Stomach smooth muscle (tissue), 2 donors: ENCODE measurements around the gene NHERF2.

ENCODE experiments used
- H3K27ac ChIP-seq: one replicate; pipeline ENCODE4 v1.7.0; 2013; ENCODE audit warnings: mild to moderate bottlenecking, low read length, inconsistent platforms
- H3K27me3 ChIP-seq, 2 donors: one replicate each; pipeline ENCODE4 v1.7.0; 2013; ENCODE audit warnings: low read length in 2 of 2; ENCODE audit not compliant: insufficient read depth in 2 of 2, control insufficient read depth in 1 of 2
- H3K36me3 ChIP-seq, 2 donors: one replicate each; pipeline ENCODE4 v1.7.0; 2013; ENCODE audit warnings: low read length in 2 of 2; ENCODE audit not compliant: control insufficient read depth in 2 of 2, insufficient read depth in 2 of 2
- H3K4me1 ChIP-seq: one replicate; pipeline ENCODE4 v1.7.0; 2013; ENCODE audit warnings: low read length; ENCODE audit not compliant: control insufficient read depth, insufficient read depth
- H3K4me3 ChIP-seq, 2 donors: one replicate each; pipeline ENCODE4 v1.7.0; 2013; ENCODE audit warnings: low read length in 2 of 2
- H3K9ac ChIP-seq, 2 donors: one replicate each; pipeline ENCODE4 v1.7.0; 2013; ENCODE audit warnings: low read length in 2 of 2, mild to moderate bottlenecking in 1 of 2
- H3K9me3 ChIP-seq, 2 donors: one replicate each; pipeline ENCODE4 v1.7.0; 2013; ENCODE audit warnings: low read length in 2 of 2; ENCODE audit not compliant: control insufficient read depth in 2 of 2
- donor health status: healthy.
- donor health status: Pancreatic carcinoma.

NHERF2 gene

GRCh38 chr16:2070576-2071453 lies 44.1 kb downstream of the NHERF2 start:
- Histone ChIP-seq H3K4me3 (no peak overlapping the region), H3K36me3 (peaks cover 25 to 45% of the 10 kb centered on the region in 2 donors)

GRCh38 chr16:2071454-2072202 lies 44.9 kb downstream of the NHERF2 start:
- Histone ChIP-seq H3K4me3 (no peak overlapping the region), H3K36me3 (peaks cover 21 to 45% of the 10 kb centered on the region in 2 donors), H3K4me1 (peaks cover 10% of the 10 kb centered on the region), H3K27me3 (no peaks in the 10 kb centered on the region), H3K9me3 (no peaks in the 10 kb centered on the region), H3K9ac (no peak overlapping the region), H3K27ac (no peak overlapping the region)

More at GRCh38 chr16:2070576-2071453, 44.1 kb downstream of the NHERF2 start:
- H3K9ac ChIP-seq: no peak overlapping the region
- H3K4me1 ChIP-seq: peaks cover 10% of the 10 kb centered on the region
- H3K9me3 ChIP-seq: no peaks in the 10 kb centered on the region
- H3K27ac ChIP-seq: no peak overlapping the region
- H3K27me3 ChIP-seq: no peaks in the 10 kb centered on the region

DNA sequence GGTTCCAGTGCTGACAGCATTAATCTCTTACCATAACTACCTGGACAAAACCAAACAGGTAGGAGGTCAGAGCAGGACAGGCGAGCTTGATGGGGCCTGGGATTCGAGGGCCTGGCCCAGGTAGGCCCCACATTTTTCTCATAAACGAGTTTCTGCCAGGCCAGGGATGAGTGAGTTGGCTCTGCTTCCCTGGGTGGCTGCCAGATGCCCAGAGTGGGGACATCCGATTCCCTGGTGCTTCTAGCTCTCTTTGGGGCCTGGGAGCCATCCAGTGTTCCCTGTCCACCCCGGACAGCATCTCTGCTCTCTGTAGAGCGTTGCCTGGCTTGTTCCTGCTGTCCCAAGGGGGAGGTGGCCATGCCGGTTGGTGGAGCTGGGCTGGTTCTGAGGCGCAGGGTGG lies 46.2 kb downstream of the NHERF2 start:
- Histone ChIP-seq H3K27ac (no peak overlapping the region), H3K4me3 (no peak overlapping the region), H3K36me3 (peaks cover 26 to 46% of the 10 kb centered on the region in 2 donors), H3K9me3 (no peaks in the 10 kb centered on the region), H3K4me1 (peaks cover 10% of the 10 kb centered on the region), H3K27me3 (no peaks in the 10 kb centered on the region), H3K9ac (no peak overlapping the region)

DNA sequence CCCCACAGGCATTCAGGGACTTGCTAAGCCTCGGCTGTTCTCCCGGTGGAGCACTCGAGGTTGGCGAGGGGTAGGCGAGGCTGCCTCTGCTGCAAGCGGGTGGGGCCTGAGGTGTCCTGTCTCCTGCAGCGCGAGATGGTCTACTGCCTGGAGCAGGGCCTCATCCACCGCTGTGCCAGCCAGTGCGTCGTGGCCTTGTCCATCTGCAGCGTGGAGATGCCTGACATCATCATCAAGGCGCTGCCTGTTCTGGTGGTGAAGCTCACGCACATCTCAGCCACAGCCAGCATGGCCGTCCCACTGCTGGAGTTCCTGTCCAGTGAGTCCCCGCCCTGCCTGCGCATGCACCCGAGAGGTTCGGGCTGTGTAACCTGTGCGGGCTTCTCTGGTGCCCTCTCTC lies 47.4 kb downstream of the NHERF2 start:
- H3K9ac ChIP-seq: no peak overlapping the region
- no peaks in the 10 kb centered on the region for H3K9me3 ChIP-seq
- H3K27me3 ChIP-seq: no peaks in the 10 kb centered on the region
- peaks cover 10% of the 10 kb centered on the region for H3K4me1 ChIP-seq
- no peak overlapping the region for H3K27ac ChIP-seq
- H3K36me3 ChIP-seq: peaks cover 23 to 47% of the 10 kb centered on the region in 2 donors
- no peak overlapping the region for H3K4me3 ChIP-seq

- Histone ChIP-seq H3K9me3 (no peaks in the 10 kb centered on the region), H3K36me3 (peaks cover 29 to 48% of the 10 kb centered on the region in 2 donors), H3K4me1 (peaks cover 10% of the 10 kb centered on the region), H3K27me3 (no peaks in the 10 kb centered on the region), H3K9ac (no peak overlapping the region), H3K4me3 (no peak overlapping the region), H3K27ac (no peak overlapping the region)
Observed at GRCh38 chr16:2075631-2076030, 48.9 kb downstream of the NHERF2 start.

DNA sequence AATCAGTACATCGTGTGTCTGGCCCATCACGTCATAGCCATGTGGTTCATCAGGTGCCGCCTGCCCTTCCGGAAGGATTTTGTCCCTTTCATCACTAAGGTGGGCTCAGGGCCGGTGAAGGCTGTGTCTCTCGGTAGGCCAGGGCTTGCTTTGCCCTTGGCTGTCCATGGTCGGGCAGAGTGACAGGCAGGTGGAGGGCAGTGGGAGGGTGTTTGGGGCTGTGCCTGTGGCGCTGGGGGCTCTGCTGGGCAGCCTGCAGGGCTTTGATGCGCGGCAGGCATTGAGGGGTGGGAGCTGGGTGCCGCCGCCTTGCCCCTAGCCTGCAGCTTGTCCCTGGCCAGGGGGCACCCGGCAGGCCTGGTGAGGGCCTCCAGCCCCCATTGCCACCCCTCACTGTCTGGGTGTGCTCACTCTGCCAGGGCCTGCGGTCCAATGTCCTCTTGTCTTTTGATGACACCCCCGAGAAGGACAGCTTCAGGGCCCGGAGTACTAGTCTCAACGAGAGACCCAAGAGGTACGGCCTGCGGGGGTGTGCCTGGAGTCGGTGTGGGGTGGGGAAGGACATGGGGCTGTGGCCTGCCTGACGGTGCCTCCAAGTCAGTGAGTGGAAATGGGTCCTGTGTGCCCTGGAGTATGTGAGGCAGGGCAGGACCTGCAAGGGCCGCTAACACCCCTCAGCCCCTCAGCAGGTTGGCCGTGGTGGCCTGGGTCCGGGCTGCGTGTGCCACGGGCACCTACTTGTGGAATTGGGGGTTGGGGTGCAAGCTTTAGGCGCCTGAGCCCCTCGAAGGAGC lies 49.6 kb downstream of the NHERF2 start:
- H3K9ac ChIP-seq: no peak overlapping the region
- H3K27me3 ChIP-seq: no peaks in the 10 kb centered on the region
- no peak overlapping the region for H3K27ac ChIP-seq
- H3K36me3 ChIP-seq: peaks cover 31 to 48% of the 10 kb centered on the region in 2 donors
- no peaks in the 10 kb centered on the region for H3K9me3 ChIP-seq
- H3K4me1 ChIP-seq: peaks cover 10% of the 10 kb centered on the region
- no peak overlapping the region for H3K4me3 ChIP-seq

DNA sequence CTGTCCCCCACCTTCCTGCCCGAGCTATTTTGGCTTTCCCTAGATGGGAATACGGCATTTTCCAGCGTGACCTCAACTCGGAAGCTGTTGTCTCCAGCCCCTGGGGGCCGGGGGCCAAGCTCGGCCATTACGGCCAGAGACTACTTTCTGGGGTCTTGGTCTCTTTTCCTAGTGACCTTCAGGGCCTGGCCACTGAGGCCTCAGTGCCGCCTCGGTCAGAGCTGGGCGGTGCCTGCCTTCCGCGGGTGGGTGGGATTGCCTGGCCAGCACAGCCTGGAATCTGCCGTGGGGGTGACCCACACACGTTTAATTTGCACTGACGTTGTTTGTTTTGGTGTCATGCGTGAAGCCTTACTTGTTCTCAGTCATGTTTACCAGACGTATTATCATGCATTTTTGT lies 50.3 kb downstream of the NHERF2 start:
- no peak overlapping the region for H3K9ac ChIP-seq
- H3K36me3 ChIP-seq: peaks cover 28 to 46% of the 10 kb centered on the region in 2 donors
- peaks cover 14% of the 10 kb centered on the region for H3K4me1 ChIP-seq
- H3K4me3 ChIP-seq: no peak overlapping the region
- no peaks in the 10 kb centered on the region for H3K9me3 ChIP-seq
- H3K27me3 ChIP-seq: no peaks in the 10 kb centered on the region
- H3K27ac ChIP-seq: no peak overlapping the region

DNA sequence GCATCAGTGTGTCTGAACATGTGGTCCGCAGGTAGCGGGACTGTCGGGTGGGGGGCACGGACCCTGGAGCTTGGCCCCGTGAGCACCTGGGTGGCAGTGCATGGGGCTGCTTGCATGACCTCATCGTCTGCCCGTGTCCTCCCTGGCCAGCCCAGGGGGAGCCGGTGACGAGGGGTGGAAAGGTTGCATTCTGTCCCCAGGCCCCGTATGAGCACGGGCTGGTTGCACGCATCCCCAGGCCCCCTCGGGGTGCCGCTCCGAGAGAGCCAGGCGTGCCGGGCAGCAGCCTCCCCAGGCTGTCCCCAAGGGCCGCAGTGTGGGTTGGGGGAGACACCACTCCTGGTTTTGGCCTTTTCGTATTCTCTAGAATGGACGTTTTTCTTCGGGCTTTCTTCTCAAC lies 51.0 kb downstream of the NHERF2 start:
- no peaks in the 10 kb centered on the region for H3K27me3 ChIP-seq
- H3K4me3 ChIP-seq: no peak overlapping the region
- H3K4me1 ChIP-seq: peaks cover 16% of the 10 kb centered on the region
- no peak overlapping the region for H3K9ac ChIP-seq
- peaks cover 24 to 42% of the 10 kb centered on the region in 2 donors for H3K36me3 ChIP-seq
- no peak overlapping the region for H3K27ac ChIP-seq
- H3K9me3 ChIP-seq: no peaks in the 10 kb centered on the region

- peaks cover 21 to 39% of the 10 kb centered on the region in 2 donors for H3K36me3 ChIP-seq
- H3K4me3 ChIP-seq: no peak overlapping the region
- no peak overlapping the region for H3K27ac ChIP-seq
- no peaks in the 10 kb centered on the region for H3K27me3 ChIP-seq
- H3K9me3 ChIP-seq: no peaks in the 10 kb centered on the region
- H3K4me1 ChIP-seq: peaks cover 16% of the 10 kb centered on the region
- H3K9ac ChIP-seq: no peak overlapping the region
Observed at GRCh38 chr16:2078096-2078495, 51.4 kb downstream of the NHERF2 start.

GRCh38 chr16:2078691-2079090 lies 52.0 kb downstream of the NHERF2 start:
- Histone ChIP-seq H3K4me1 (peaks cover 20% of the 10 kb centered on the region), H3K36me3 (peaks cover 20 to 35% of the 10 kb centered on the region in 2 donors), H3K4me3 (no peak overlapping the region), H3K27me3 (no peaks in the 10 kb centered on the region), H3K9me3 (no peaks in the 10 kb centered on the region), H3K9ac (no peak overlapping the region), H3K27ac (no peak overlapping the region)
